Heart left ventricle (tissue), 13 donors: ENCODE measurements around the gene TRAF2.

Experiments used
- POLR2A ChIP-seq, 2 donors: fragments of 450-650 bp; IDR thresholded peaks; one replicate each; pipeline ENCODE4 v1.6.1; 2017; ENCODE audit warnings: antibody characterized with exemption in 2 of 2, mild to moderate bottlenecking in 2 of 2, moderate library complexity in 2 of 2
- TF ChIP-seq, protein P1 (sequence below), 12 donors: fragments of 200-600 bp; sonication (generic) in 4 of 12; IDR thresholded peaks; one replicate each; pipeline versions ENCODE4 v1.5.0 to v1.8.0; 2018 to 2022; ENCODE audit warnings: antibody characterized with exemption in 12 of 12, mild to moderate bottlenecking in 5 of 12
- donor health status: ischemic (EF 13 %, LVEDD 7.1; RV severe dilation, severe dysfunction).
- donor health status: DM: no; HTN: yes; CAD: no.
- donor health status: DM: no; HTN: no; CAD: no.
- donor health status: ischemic (EF 25% LVEDD 6.9; RV normal size, moderate dysfunction).
- donor health status: ischemic (EF 25% LVEDD 5.7; RV mildly dilated, moderate dysfunction).
- donor health status: ischemic (EF 35%, LVEDD 5.7; RV mildly dilated, moderate dysfunction).
- donor health status: nonischemic (EF 11% LVEDD 7.7; RV severe dilation, severe dysfunction).
- donor health status: DM: yes; HTN: yes; CAD: no.
- donor health status: PGD.
- donor health status: ischemic (EF 29% LVEDD 5.4; RV normal size, mild dysfunction).
- donor health status: nonischemic (EF 23%, LVEDD 6.1; RV moderate dilation, normal function).

DNA sequence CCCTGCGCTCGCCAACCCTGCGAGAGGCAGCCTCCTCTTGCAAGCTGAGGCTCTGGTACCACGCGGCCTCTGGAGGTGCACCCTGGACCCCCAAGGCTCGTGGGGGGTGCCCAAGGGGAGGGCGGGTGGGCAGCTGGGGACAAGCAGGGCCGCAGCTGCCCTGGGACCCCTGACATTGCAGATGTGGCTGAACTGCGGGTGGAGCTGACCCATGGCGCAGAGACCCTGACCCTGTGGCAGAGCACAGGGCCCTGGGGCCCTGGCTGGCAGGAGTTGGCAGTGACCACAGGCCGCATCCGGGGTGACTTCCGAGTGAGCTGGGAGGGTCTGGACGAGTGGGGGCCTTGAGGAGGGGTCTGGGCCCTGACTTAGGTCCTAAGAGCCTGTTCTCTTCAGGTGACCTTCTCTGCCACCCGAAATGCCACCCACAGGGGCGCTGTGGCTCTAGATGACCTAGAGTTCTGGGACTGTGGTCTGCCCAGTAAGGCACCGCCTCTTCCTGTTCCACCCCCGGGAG lies 32.7 kb upstream of the TRAF2 start:
- TF ChIP-seq POLR2A (IDR thresholded peaks at IDR 0.05), result no peak
- TF ChIP-seq, protein P1, sequence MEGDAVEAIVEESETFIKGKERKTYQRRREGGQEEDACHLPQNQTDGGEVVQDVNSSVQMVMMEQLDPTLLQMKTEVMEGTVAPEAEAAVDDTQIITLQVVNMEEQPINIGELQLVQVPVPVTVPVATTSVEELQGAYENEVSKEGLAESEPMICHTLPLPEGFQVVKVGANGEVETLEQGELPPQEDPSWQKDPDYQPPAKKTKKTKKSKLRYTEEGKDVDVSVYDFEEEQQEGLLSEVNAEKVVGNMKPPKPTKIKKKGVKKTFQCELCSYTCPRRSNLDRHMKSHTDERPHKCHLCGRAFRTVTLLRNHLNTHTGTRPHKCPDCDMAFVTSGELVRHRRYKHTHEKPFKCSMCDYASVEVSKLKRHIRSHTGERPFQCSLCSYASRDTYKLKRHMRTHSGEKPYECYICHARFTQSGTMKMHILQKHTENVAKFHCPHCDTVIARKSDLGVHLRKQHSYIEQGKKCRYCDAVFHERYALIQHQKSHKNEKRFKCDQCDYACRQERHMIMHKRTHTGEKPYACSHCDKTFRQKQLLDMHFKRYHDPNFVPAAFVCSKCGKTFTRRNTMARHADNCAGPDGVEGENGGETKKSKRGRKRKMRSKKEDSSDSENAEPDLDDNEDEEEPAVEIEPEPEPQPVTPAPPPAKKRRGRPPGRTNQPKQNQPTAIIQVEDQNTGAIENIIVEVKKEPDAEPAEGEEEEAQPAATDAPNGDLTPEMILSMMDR (IDR thresholded peaks at IDR 0.05), result no peak
